Measurements from ENCODE around the gene TSPAN5. TPM values are rescaled to one million over a fixed set of nuclear protein-coding genes. Genes with fewer than 3 reads are reported as not detected.

TSPAN5 gene
- total RNA-seq, 3 donors from 2014 or later = 1.9 to 17.7 (median 12.8) TPM

DNA sequence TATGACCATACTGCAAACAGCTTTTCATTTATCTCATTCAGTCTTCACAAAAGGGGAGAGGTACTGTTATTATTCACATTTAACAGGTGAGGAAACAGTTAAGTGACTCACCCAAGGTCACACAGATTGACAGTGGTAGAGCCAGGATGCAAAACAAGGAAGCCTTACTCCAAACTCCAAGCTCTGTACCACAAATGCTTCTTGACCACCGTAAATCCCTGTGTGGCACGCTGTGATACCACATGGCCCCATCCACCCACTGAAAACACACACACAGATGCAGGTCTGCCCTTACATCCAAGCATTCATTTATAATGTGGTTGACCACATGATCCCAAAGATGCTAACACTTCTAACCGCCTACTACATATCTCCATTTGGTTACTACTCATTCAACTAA is 129.5 kb downstream of the TSPAN5 start:
- no peak overlapping the region for H3K27ac ChIP-seq
- no peaks in the 10 kb centered on the region for H3K27me3 ChIP-seq
- no peak overlapping the region for H3K4me3 ChIP-seq
- H3K4me1 ChIP-seq = no peaks in the 10 kb centered on the region
- intact Hi-C loops (cut with DNase I; ENCODE audit: low total_unique reads) = no loop called here
- TF ChIP-seq, protein P1, sequence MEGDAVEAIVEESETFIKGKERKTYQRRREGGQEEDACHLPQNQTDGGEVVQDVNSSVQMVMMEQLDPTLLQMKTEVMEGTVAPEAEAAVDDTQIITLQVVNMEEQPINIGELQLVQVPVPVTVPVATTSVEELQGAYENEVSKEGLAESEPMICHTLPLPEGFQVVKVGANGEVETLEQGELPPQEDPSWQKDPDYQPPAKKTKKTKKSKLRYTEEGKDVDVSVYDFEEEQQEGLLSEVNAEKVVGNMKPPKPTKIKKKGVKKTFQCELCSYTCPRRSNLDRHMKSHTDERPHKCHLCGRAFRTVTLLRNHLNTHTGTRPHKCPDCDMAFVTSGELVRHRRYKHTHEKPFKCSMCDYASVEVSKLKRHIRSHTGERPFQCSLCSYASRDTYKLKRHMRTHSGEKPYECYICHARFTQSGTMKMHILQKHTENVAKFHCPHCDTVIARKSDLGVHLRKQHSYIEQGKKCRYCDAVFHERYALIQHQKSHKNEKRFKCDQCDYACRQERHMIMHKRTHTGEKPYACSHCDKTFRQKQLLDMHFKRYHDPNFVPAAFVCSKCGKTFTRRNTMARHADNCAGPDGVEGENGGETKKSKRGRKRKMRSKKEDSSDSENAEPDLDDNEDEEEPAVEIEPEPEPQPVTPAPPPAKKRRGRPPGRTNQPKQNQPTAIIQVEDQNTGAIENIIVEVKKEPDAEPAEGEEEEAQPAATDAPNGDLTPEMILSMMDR (IDR thresholded peaks at IDR 0.05) = no peak
- TF ChIP-seq POLR2AphosphoS5 (IDR thresholded peaks at IDR 0.05) (no peak), POLR2A (IDR thresholded peaks at IDR 0.05) (no peak)
- no peaks in the 10 kb centered on the region for H3K9me3 ChIP-seq
- no peaks in the 10 kb centered on the region for H3K36me3 ChIP-seq
- no peak for DNase-seq (ENCODE audit: low spot score in 2 of 2)

DNA sequence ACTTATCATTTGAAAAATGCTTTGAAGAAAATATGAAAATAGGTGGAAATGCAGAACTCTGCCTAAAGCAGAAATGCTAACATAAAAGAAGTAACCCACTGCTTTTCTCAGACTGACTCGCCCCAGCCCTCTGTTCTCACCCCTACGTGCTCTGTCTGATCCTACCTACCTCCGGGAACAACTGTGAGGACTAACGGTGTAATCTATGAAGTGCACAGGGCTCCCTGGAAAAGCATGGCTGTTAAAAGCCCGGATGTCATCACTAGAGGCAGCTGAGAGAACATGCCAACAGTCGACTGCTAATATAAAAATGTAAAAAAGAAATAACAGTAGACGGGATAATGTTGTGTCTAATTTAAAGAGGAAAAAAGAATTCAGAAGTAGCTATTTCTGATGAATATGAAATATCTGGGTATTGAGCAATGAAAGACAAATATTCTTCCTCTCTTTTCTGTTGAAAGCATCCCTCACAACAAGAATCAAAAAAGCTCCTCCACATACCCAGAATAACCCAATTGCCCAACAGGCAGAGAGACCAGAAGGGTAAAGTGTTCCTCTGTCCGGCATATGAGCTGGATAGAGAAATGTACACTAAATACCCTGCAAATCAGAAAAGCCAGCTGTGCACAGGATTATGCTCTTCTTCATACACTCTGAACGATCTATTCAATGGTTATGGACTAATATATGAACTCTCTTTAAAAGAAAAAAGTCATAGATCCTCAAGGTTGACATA is 130.7 kb downstream of the TSPAN5 start:
- no peak for TF ChIP-seq POLR2A (IDR thresholded peaks at IDR 0.05)
- TF ChIP-seq, protein P1 (IDR thresholded peaks at IDR 0.05) = no peak
- TF ChIP-seq POLR2AphosphoS5 (IDR thresholded peaks at IDR 0.05) = no peak
- no peak for DNase-seq (ENCODE audit: low spot score in 2 of 2)
- no peaks in the 10 kb centered on the region for H3K27me3 ChIP-seq
- no peak overlapping the region for H3K27ac ChIP-seq
- no peaks in the 10 kb centered on the region for H3K36me3 ChIP-seq
- no peaks in the 10 kb centered on the region for H3K4me1 ChIP-seq
- intact Hi-C loops (cut with DNase I; ENCODE audit: low total_unique reads) = no loop called here
- no peak overlapping the region for H3K4me3 ChIP-seq
- H3K9me3 ChIP-seq = no peaks in the 10 kb centered on the region

DNA sequence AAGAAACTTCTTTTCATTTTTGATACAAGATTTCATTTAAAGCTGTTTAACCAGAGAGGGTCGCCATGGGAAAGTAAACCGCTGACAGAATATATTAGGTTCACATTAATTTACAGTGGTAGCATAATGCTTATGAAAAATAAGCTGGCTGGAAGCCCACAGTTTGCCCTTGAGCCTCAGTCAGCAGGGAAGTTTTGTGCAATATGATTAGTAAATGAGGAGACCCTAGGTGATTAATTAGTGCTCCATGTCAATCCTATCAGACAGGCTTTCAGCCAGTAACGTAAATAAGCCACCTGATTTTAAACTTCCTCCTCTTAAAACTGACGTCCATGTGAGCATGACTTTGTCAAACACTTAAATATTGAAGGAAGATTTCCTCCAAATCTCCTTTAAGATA is 134.2 kb downstream of the TSPAN5 start:
- intact Hi-C loops (cut with DNase I; ENCODE audit: low total_unique reads) = no loop called here
- Histone ChIP-seq H3K4me3 (no peak overlapping the region), H3K36me3 (no peaks in the 10 kb centered on the region), H3K9me3 (no peaks in the 10 kb centered on the region), H3K4me1 (no peaks in the 10 kb centered on the region), H3K27me3 (no peaks in the 10 kb centered on the region), H3K27ac (no peak overlapping the region)
- TF ChIP-seq POLR2AphosphoS5 (IDR thresholded peaks at IDR 0.05) = no peak
- TF ChIP-seq, protein P1 (IDR thresholded peaks at IDR 0.05) = no peak
- no peak for TF ChIP-seq POLR2A (IDR thresholded peaks at IDR 0.05)
- no peak for DNase-seq (ENCODE audit: low spot score in 2 of 2)

DNA sequence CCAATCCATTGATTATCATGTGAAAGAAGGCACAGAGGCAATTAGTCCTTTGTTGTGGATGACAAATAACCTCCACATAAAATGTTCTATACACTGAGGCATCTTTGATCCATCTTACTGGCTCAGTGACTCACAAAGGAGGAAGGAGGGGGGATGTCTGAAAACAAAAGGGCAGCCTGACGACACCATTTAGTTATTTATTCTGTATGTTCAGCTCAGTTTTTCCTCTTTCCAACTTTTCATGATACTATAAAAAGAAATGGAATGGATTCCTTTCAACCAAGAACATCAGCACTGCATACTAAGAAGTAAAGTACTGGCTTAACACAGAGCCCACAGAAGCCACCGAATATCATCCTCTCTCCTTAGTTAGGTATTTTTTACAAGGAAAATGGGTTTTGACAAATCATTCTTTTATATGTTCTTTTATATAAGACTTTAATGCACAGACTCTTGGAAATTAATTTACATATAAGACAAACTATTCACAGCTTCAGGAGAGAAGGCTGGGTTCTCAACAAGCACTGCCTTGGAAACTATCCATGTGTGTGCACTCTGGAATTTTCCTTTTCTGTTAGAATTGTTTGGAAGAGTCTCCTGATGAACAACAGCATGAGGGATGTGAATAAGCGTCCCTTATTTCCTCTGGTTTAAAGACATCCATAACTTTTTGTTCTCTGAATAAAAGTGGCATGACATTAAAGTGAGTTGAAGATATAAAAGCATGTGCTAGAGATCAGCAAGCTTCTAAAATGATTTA is 135.6 kb downstream of the TSPAN5 start:
- no peak for DNase-seq (ENCODE audit: low spot score in 2 of 2)
- Histone ChIP-seq H3K36me3 (no peaks in the 10 kb centered on the region), H3K9me3 (no peaks in the 10 kb centered on the region), H3K27ac (no peak overlapping the region), H3K4me1 (no peaks in the 10 kb centered on the region), H3K4me3 (no peak overlapping the region), H3K27me3 (no peaks in the 10 kb centered on the region)
- TF ChIP-seq, protein P1 (IDR thresholded peaks at IDR 0.05) = no peak
- TF ChIP-seq POLR2AphosphoS5 (IDR thresholded peaks at IDR 0.05) = no peak
- TF ChIP-seq POLR2A (IDR thresholded peaks at IDR 0.05) = no peak
- intact Hi-C loops (cut with DNase I; ENCODE audit: low total_unique reads) = no loop called here

DNA sequence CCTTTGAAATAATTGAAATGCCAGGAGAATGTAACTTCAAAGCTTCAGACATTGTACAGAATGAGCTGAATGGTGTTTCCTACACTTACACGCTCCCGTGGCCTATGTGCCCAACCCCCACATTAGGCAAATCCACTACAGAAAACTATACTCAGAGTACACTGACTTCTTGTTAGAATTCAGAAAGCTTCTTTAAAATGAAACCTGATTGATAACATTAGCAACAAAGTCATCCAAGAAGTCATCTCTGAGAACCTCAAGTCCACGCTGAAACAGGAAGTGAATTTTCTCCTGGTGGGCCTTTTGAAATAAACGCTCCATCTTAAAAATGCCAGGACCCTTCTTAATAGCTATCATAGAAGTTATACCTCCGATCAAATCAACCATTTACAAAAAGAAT is 136.3 kb downstream of the TSPAN5 start:
- Histone ChIP-seq H3K4me3 (no peak overlapping the region), H3K9me3 (no peaks in the 10 kb centered on the region), H3K27ac (peak overlapping the region in 1 of 2 donors; percentile 30), H3K4me1 (no peaks in the 10 kb centered on the region), H3K36me3 (no peaks in the 10 kb centered on the region), H3K27me3 (no peaks in the 10 kb centered on the region)
- no peak for DNase-seq (ENCODE audit: low spot score in 2 of 2)
- TF ChIP-seq POLR2A (IDR thresholded peaks at IDR 0.05) (no peak), POLR2AphosphoS5 (IDR thresholded peaks at IDR 0.05) (no peak)
- TF ChIP-seq, protein P1 (IDR thresholded peaks at IDR 0.05) = no peak
- intact Hi-C loops (cut with DNase I; ENCODE audit: low total_unique reads) = no loop called here

All from breast epithelium (tissue), 4 donors.